HG03342 (cell line): ENCODE measurements around the gene COL5A3.
"Not testable (repeated sequence)": the region's sequence is repeated elsewhere in the genome, so short reads cannot be mapped to it uniquely, and the experiment has no call there.

ENCODE experiments used
- ATAC-seq: cut with Tn5 transposase; IDR thresholded peaks from one replicate; pipeline ENCODE4 v1.9.1; 2021; ENCODE audit warnings: mild to moderate bottlenecking, moderate library complexity; ENCODE audit not compliant: unreplicated experiment

Gene COL5A3

GRCh38 chr19:9940778-9941177 lies 69.5 kb downstream of the COL5A3 start:
- ATAC-seq, result no peak

- no peak for ATAC-seq
Measured at GRCh38 chr19:9939301-9939913, 70.9 kb downstream of the COL5A3 start.

GRCh38 chr19:9937001-9937411 lies 73.3 kb downstream of the COL5A3 start:
- ATAC-seq, result no peak

GRCh38 chr19:9936326-9937000 lies 73.8 kb downstream of the COL5A3 start, which contains the start of gene OLFM2:
Gene OLFM2, minus strand, starts transcription at chr19:9936515. Its CDS starts 149 bp downstream, at chr19:9936366.
- ATAC-seq, result no peak

GRCh38 chr19:9935506-9936325 lies 74.6 kb downstream of the COL5A3 start:
- no peak for ATAC-seq

- ATAC-seq, result no peak
Measured at GRCh38 chr19:9934132-9934950, 76.0 kb downstream of the COL5A3 start.

- no peak for ATAC-seq
Measured at GRCh38 chr19:9932835-9933234, 77.5 kb downstream of the COL5A3 start.

- ATAC-seq, result no peak
Measured at GRCh38 chr19:9931629-9932028, 78.7 kb downstream of the COL5A3 start.

- no peak for ATAC-seq
Measured at GRCh38 chr19:9923440-9923839, 86.9 kb downstream of the COL5A3 start.

- not testable (repeated sequence) for ATAC-seq
Measured at GRCh38 chr19:9922782-9923379, 87.4 kb downstream of the COL5A3 start.

GRCh38 chr19:9917321-9917720 lies 93.0 kb downstream of the COL5A3 start:
- no peak for ATAC-seq

- no peak for ATAC-seq
Measured at GRCh38 chr19:9916719-9917118, 93.6 kb downstream of the COL5A3 start.

GRCh38 chr19:9914315-9915207 lies 95.7 kb downstream of the COL5A3 start:
- ATAC-seq, result no peak

GRCh38 chr19:9914001-9914314 lies 96.3 kb downstream of the COL5A3 start:
- ATAC-seq, result no peak

GRCh38 chr19:9913237-9914000 lies 96.9 kb downstream of the COL5A3 start:
- ATAC-seq, result no peak

GRCh38 chr19:9912551-9913236 lies 97.6 kb downstream of the COL5A3 start:
- no peak for ATAC-seq

GRCh38 chr19:9911524-9912185 lies 98.6 kb downstream of the COL5A3 start:
- no peak for ATAC-seq

- ATAC-seq, result no peak
Measured at GRCh38 chr19:9910625-9911024, 99.7 kb downstream of the COL5A3 start.
